ENCODE results near the gene PSMD9.

DNA sequence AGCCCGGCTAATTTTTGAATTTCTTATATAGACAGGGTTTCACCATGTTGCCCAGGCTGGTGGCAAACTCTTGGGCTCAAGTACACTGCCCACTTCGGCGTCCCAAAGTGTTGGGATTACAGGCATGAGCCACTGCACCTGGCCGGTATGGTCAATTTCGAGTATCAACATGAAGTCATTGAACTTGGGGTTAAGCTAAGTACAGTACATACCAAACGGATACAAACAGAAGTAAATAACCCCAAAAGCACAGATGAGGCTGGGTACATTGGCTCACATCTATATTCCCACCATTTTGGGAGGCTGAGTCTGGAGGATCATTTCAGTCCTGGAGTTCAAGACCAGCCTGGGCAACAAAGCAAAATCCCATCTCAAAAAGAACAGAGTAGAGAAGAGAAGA, 13.0 kb upstream of the PSMD9 start:
- no peak for TF ChIP-seq EZH2phosphoT487 (IDR thresholded peaks at IDR 0.05; ENCODE audit: borderline replicate concordance, low read depth, low read length)
- TF ChIP-seq CTCF (conservative IDR thresholded peaks at IDR 0.05; ENCODE audit: low read length), result no peak
